Amniotic epithelial cell (primary cell): ENCODE data around the gene C1QTNF3.
"Not testable (repeated sequence)": the region's sequence is repeated elsewhere in the genome, so short reads cannot be mapped to it uniquely, and the experiment has no call there.

Experiments used
- DNase-seq: peaks from one replicate; pipeline ENCODE4 v3.0.0-alpha.2; 2010; ENCODE audit warnings: low read depth

Gene C1QTNF3

GRCh38 chr5:34051374-34051980 lies 8.5 kb upstream of the C1QTNF3 start:
- DNase-seq, result no peak

- DNase-seq, result no peak
Measured at GRCh38 chr5:34047774-34048572, 5.0 kb upstream of the C1QTNF3 start.

GRCh38 chr5:34047143-34047542 lies 4.1 kb upstream of the C1QTNF3 start:
- no peak for DNase-seq

- peak; percentile 18 for DNase-seq
Measured at GRCh38 chr5:34045996-34046395, 3.0 kb upstream of the C1QTNF3 start.

- no peak for DNase-seq
Measured at GRCh38 chr5:34045023-34045422, 2.0 kb upstream of the C1QTNF3 start.

- DNase-seq, result no peak
Measured at GRCh38 chr5:34042321-34042720, 692 bp downstream of the C1QTNF3 start.

- DNase-seq, result no peak
Measured at GRCh38 chr5:34041247-34041972, 1.6 kb downstream of the C1QTNF3 start.

GRCh38 chr5:34040472-34040871 lies 2.5 kb downstream of the C1QTNF3 start:
- DNase-seq, result no peak

- no peak for DNase-seq
Measured at GRCh38 chr5:34039398-34040157, 3.4 kb downstream of the C1QTNF3 start.

- no peak for DNase-seq
Measured at GRCh38 chr5:34038838-34039237, 4.2 kb downstream of the C1QTNF3 start.

- DNase-seq, result no peak
Measured at GRCh38 chr5:34038390-34038789, 4.6 kb downstream of the C1QTNF3 start.

- DNase-seq, result no peak
Measured at GRCh38 chr5:34037726-34038125, 5.3 kb downstream of the C1QTNF3 start.

- no peak for DNase-seq
Measured at GRCh38 chr5:34035756-34036155, 7.3 kb downstream of the C1QTNF3 start.

- DNase-seq, result no peak
Measured at GRCh38 chr5:34034534-34035327, 8.3 kb downstream of the C1QTNF3 start.

- no peak for DNase-seq
Measured at GRCh38 chr5:34031966-34032365, 11.0 kb downstream of the C1QTNF3 start.

- no peak for DNase-seq
Measured at GRCh38 chr5:34031117-34031516, 11.9 kb downstream of the C1QTNF3 start.

- not testable (repeated sequence) for DNase-seq
Measured at GRCh38 chr5:34030585-34030984, 12.4 kb downstream of the C1QTNF3 start.

- DNase-seq, result no peak
Measured at GRCh38 chr5:34030048-34030447, 13.0 kb downstream of the C1QTNF3 start.

- no peak for DNase-seq
Measured at GRCh38 chr5:34028349-34028748, 14.7 kb downstream of the C1QTNF3 start.

GRCh38 chr5:34026089-34026761 lies 16.8 kb downstream of the C1QTNF3 start:
- no peak for DNase-seq
